H1 (cell line): ENCODE measurements around the gene GPR25. TPM values are rescaled to one million over a fixed set of nuclear protein-coding genes. Genes with fewer than 3 reads are reported as not detected.

Experiments
- CTCF ChIA-PET: fragments of 300-600 bp; sonication (Branson Sonifier 250); formaldehyde crosslinking; loops from one replicate; lab custom pipeline; 2021; ENCODE audit not compliant: partially characterized antibody; lab: Charles Lee
- POLR2A ChIA-PET: fragments of 300-600 bp; sonication (Branson Sonifier 250); formaldehyde crosslinking; loops from one replicate; lab custom pipeline; 2021; ENCODE audit warnings: inconsistent platforms; ENCODE audit not compliant: partially characterized antibody; lab: Charles Lee
- DNase-seq, 2 experiments: peaks; one replicate each; pipeline versions ENCODE4 v3.0.0 to v3.0.0-alpha.2; 2010 to 2022; ENCODE audit warnings: low spot score in 2 of 2, low read depth in 1 of 2, mixed read lengths in 1 of 2
- FAIRE-seq: peaks from 2 replicates; lab custom pipeline; 2011; peaks lifted over from hg19 to GRCh38; lab: Jason Lieb, UNC
- H2AFZ ChIP-seq: 2 replicates; pipeline ENCODE4 v1.8.1; 2012; ENCODE audit warnings: low read length, inconsistent platforms
- H2AK5ac ChIP-seq: 2 replicates; pipeline ENCODE4 v1.6.1; 2013; ENCODE audit warnings: low read depth, low read length
- H2BK120ac ChIP-seq: replicated peaks from 2 replicates; pipeline ENCODE3; 2013; ENCODE audit warnings: low read depth, low read length, inconsistent platforms
- H2BK12ac ChIP-seq: 2 replicates; pipeline ENCODE4 v1.6.1; 2013; ENCODE audit warnings: low read depth, low read length
- H2BK15ac ChIP-seq: 2 replicates; pipeline ENCODE4 v1.6.1; 2013; ENCODE audit warnings: low read length
- H2BK20ac ChIP-seq: 2 replicates; pipeline ENCODE4 v1.6.1; 2013; ENCODE audit warnings: low read length
- H2BK5ac ChIP-seq: 2 replicates; pipeline ENCODE4 v1.6.1; 2013; ENCODE audit warnings: low read depth, low read length
- H3K14ac ChIP-seq: 2 replicates; pipeline ENCODE4 v1.6.1; 2013; ENCODE audit warnings: inconsistent platforms; ENCODE audit not compliant: insufficient read length
- H3K18ac ChIP-seq: 2 replicates; pipeline ENCODE4 v1.6.1; 2013; ENCODE audit warnings: low read length; ENCODE audit errors: extremely low read depth
- H3K23ac ChIP-seq: 2 replicates; pipeline ENCODE4 v1.6.1; 2013; ENCODE audit warnings: inconsistent platforms; ENCODE audit not compliant: insufficient read length
- H3K23me2 ChIP-seq: 2 replicates; pipeline ENCODE4 v1.6.1; 2013; ENCODE audit warnings: low read depth, low read length
- H3K27ac ChIP-seq: 2 replicates; pipeline ENCODE4 v1.6.1; 2011; ENCODE audit warnings: low read depth, low read length, inconsistent platforms
- H3K27me3 ChIP-seq, 4 experiments: replicated peaks in 1 of 4; 1 replicate in 1 of 4; 2 replicates in 3 of 4; pipeline versions ENCODE4 v1.6.1 to v1.8.1; 2011 to 2013; ENCODE audit warnings: low read length in 3 of 4, mild to moderate bottlenecking in 3 of 4, inconsistent platforms in 2 of 4, mixed read lengths in 2 of 4, moderate library complexity in 1 of 4; ENCODE audit not compliant: control insufficient read depth in 3 of 4, insufficient read depth in 3 of 4; ENCODE audit errors: extremely low read depth in 1 of 4
- H3K36me3 ChIP-seq, 4 experiments: 2 replicates each; pipeline versions ENCODE4 v1.6.1 to v1.8.1; 2011 to 2013; ENCODE audit warnings: mild to moderate bottlenecking in 4 of 4, low read length in 3 of 4, moderate library complexity in 2 of 4, control low read depth in 1 of 4, inconsistent platforms in 1 of 4; ENCODE audit not compliant: insufficient read depth in 4 of 4, control insufficient read depth in 2 of 4
- H3K4ac ChIP-seq: replicated peaks from 2 replicates; pipeline ENCODE3; 2013; ENCODE audit warnings: low read length, low read depth, mixed read lengths, inconsistent platforms; ENCODE audit not compliant: insufficient read length
- H3K4me1 ChIP-seq, 4 experiments: replicated peaks in 1 of 4; 1 replicate in 1 of 4; 2 replicates in 3 of 4; pipeline versions ENCODE4 v1.6.1 to v1.8.1; 2011 to 2013; ENCODE audit warnings: low read length in 3 of 4, inconsistent platforms in 2 of 4, mixed read lengths in 1 of 4; ENCODE audit not compliant: insufficient read depth in 4 of 4, control insufficient read depth in 3 of 4
- H3K4me2 ChIP-seq, 2 experiments: 2 replicates each; pipeline versions ENCODE4 v1.6.1 to v1.8.1; 2011 to 2013; ENCODE audit warnings: low read depth in 2 of 2, low read length in 2 of 2, control low read depth in 1 of 2, inconsistent platforms in 1 of 2, mild to moderate bottlenecking in 1 of 2; ENCODE audit not compliant: insufficient read depth in 1 of 2
- H3K4me3 ChIP-seq, 4 experiments: fragments of 200-600, 300-600 bp in 1 of 4; sonication (generic), shearing (Covaris generic), sonication (Bioruptor Twin) in 1 of 4; 2 replicates each; pipeline versions ENCODE4 v1.5.1 to v1.8.1; 2011 to 2016; ENCODE audit warnings: low read length in 4 of 4, low read depth in 3 of 4, control low read depth in 2 of 4, inconsistent platforms in 2 of 4, mild to moderate bottlenecking in 2 of 4, mixed read lengths in 1 of 4, moderate library complexity in 1 of 4; ENCODE audit not compliant: insufficient read depth in 2 of 4; ENCODE audit errors: extremely low read depth in 1 of 4
- H3K56ac ChIP-seq: replicated peaks from 2 replicates; pipeline ENCODE3; 2013; ENCODE audit warnings: low read depth, mild to moderate bottlenecking, mixed read lengths, low read length, inconsistent platforms; ENCODE audit not compliant: insufficient read length
- H3K79me1 ChIP-seq: 2 replicates; pipeline ENCODE4 v1.6.1; 2013; ENCODE audit warnings: low read depth, low read length, control low read depth
- H3K79me2 ChIP-seq, 2 experiments: 2 replicates each; pipeline versions ENCODE4 v1.6.1 to v1.8.1; 2012 to 2013; ENCODE audit warnings: low read length in 2 of 2, mild to moderate bottlenecking in 2 of 2, inconsistent platforms in 1 of 2; ENCODE audit not compliant: insufficient read depth in 2 of 2, control insufficient read depth in 1 of 2
- H3K9ac ChIP-seq, 4 experiments: replicated peaks in 1 of 4; 1 replicate in 1 of 4; 2 replicates in 3 of 4; pipeline versions ENCODE4 v1.6.1 to v1.8.1; 2011 to 2013; ENCODE audit warnings: low read depth in 3 of 4, low read length in 3 of 4, control low read depth in 2 of 4, mild to moderate bottlenecking in 2 of 4, moderate library complexity in 2 of 4, inconsistent platforms in 1 of 4; ENCODE audit errors: extremely low read depth in 1 of 4
- H3K9me3 ChIP-seq, 2 experiments: 2 replicates each; pipeline versions ENCODE4 v1.6.1 to v1.8.1; 2012 to 2013; ENCODE audit warnings: mild to moderate bottlenecking in 2 of 2, moderate library complexity in 2 of 2, control low read depth in 1 of 2, inconsistent platforms in 1 of 2, low read depth in 1 of 2, low read length in 1 of 2, mixed read lengths in 1 of 2; ENCODE audit not compliant: insufficient read depth in 2 of 2
- H4K20me1 ChIP-seq, 2 experiments: replicated peaks in 1 of 2; 2 replicates each; pipeline versions ENCODE3 to v1.8.1; 2011 to 2013; ENCODE audit warnings: inconsistent platforms in 2 of 2, low read length in 2 of 2, mild to moderate bottlenecking in 1 of 2; ENCODE audit not compliant: insufficient read depth in 2 of 2, control insufficient read depth in 1 of 2
- H4K5ac ChIP-seq: 2 replicates; pipeline ENCODE4 v1.6.1; 2013; ENCODE audit warnings: low read length, low read depth, mixed read lengths, inconsistent platforms; ENCODE audit not compliant: insufficient read length
- H4K8ac ChIP-seq: 2 replicates; pipeline ENCODE4 v1.8.0; 2013; ENCODE audit warnings: mild to moderate bottlenecking, moderate library complexity, low read length, inconsistent platforms; ENCODE audit not compliant: insufficient read depth; ENCODE audit errors: extremely low read depth
- H4K91ac ChIP-seq: replicated peaks from 2 replicates; pipeline ENCODE3; 2013; ENCODE audit warnings: low read length, mixed read lengths, inconsistent platforms; ENCODE audit not compliant: insufficient read length
- ASH2L ChIP-seq: fragments of 200-600, 300-600 bp; sonication (generic); IDR thresholded peaks from one replicate; pipeline ENCODE4 v1.7.1; 2017; ENCODE audit warnings: low read length
- CBX5 ChIP-seq: fragments of 300-800, 300-1000 bp; sonication (generic); IDR thresholded peaks from 2 replicates; pipeline ENCODE4 v1.7.1; 2016; ENCODE audit warnings: antibody characterized with exemption, low read length, low read depth
- CBX8 ChIP-seq: fragments of 300-800, 300-1000 bp; sonication (generic); IDR thresholded peaks from 2 replicates; pipeline ENCODE4 v1.7.1; 2016; ENCODE audit warnings: low read depth, low read length, borderline replicate concordance
- FOSL1 ChIP-seq: IDR thresholded peaks from 2 replicates; pipeline ENCODE4 v1.6.1; 2011; ENCODE audit warnings: mild to moderate bottlenecking, low read depth, low read length, moderate library complexity; ENCODE audit not compliant: insufficient read depth
- KDM5A ChIP-seq: fragments of 200-600 bp; IDR thresholded peaks from 2 replicates; pipeline ENCODE4 v1.7.1; 2012; ENCODE audit warnings: mild to moderate bottlenecking, low read length, inconsistent platforms, mixed read lengths
- NANOG ChIP-seq: IDR thresholded peaks from 2 replicates; pipeline ENCODE4 v1.6.1; 2011; ENCODE audit warnings: low read length, low read depth, mild to moderate bottlenecking, inconsistent platforms; ENCODE audit not compliant: insufficient read depth, poor library complexity, severe bottlenecking
- PHF8 ChIP-seq: fragments of 200-600 bp; sonication (generic); conservative IDR thresholded peaks from 2 replicates; pipeline ENCODE4 v1.7.1; 2012; ENCODE audit warnings: low read depth, mild to moderate bottlenecking, inconsistent platforms, low read length, moderate library complexity
- RXRA ChIP-seq: IDR thresholded peaks from 2 replicates; pipeline ENCODE4 v1.6.1; 2011; ENCODE audit warnings: low read depth, mild to moderate bottlenecking, low read length, moderate library complexity; ENCODE audit not compliant: insufficient read depth
- SIN3A ChIP-seq, 2 experiments: IDR thresholded peaks in 1 of 2; conservative IDR thresholded peaks in 1 of 2; 2 replicates each; pipeline ENCODE4 v1.6.1; 2011 to 2012; ENCODE audit warnings: low read length in 2 of 2, improper control_type of control experiment in 1 of 2, low read depth in 1 of 2, mild to moderate bottlenecking in 1 of 2
- TAF1 ChIP-seq: IDR thresholded peaks from 2 replicates; pipeline ENCODE4 v1.6.1; 2011; ENCODE audit warnings: mild to moderate bottlenecking, low read depth, low read length
- TEAD4 ChIP-seq: IDR thresholded peaks from 2 replicates; pipeline ENCODE4 v1.6.1; 2012; ENCODE audit warnings: low read depth, low read length, inconsistent platforms, mixed read lengths
- WGBS, 2 experiments: shearing (Covaris generic) in 1 of 2; methylation state at CpG; one replicate each; pipeline versions ENCODE4 v1.1.6 to v1.1.7; 2013 to 2015; ENCODE audit warnings: low lambda C conversion rate in 2 of 2, mixed read lengths in 2 of 2, inconsistent platforms in 1 of 2, low coverage in 1 of 2, missing lambda C conversion rate in 1 of 2; ENCODE audit not compliant: insufficient replicate concordance in 2 of 2, insufficient coverage in 1 of 2, insufficient read length in 1 of 2; ENCODE audit errors: extremely low coverage in 1 of 2, missing lambda C conversion rate in 1 of 2; 5-methylcytosine and 5-hydroxymethylcytosine counted together
- polyA plus RNA-seq, 7 experiments: library from polyadenylated mRNA; depleted of rRNA in 3 of 7; stranded (reverse) in 5 of 7; unstranded in 2 of 7; fragments of >200 nt in 5 of 7; fragments of 200-250 nt in 2 of 7; gene quantifications; 1 replicate in 5 of 7; 2 replicates in 1 of 7; 4 replicates in 1 of 7; pipeline versions ENCODE4 v1.2.1 to v1.2.3, GENCODE V29; 2011 to 2013; ENCODE audit warnings: missing spikeins in 2 of 7, mixed read lengths in 2 of 7
- total RNA-seq: library from RNA; stranded (reverse); fragmentation: NEBNext Ultra II Directional; extraction: Animal tissue kit (Norgen Biotek cat#: 25700); gene quantifications from 2 replicates; pipeline ENCODE4 v1.2.1, GENCODE V29; 2021
- TF ChIP-seq, protein P1 (sequence below): IDR thresholded peaks from 2 replicates; pipeline ENCODE4 v1.6.1; 2012; ENCODE audit warnings: inconsistent platforms
- TF ChIP-seq, protein P2 (sequence below): IDR thresholded peaks from 2 replicates; pipeline ENCODE4 v1.6.1; 2011; ENCODE audit warnings: low read depth, mild to moderate bottlenecking, low read length; ENCODE audit not compliant: insufficient read depth

Gene GPR25
- total and polyA plus RNA-seq, 2 of the 8 experiments (the other 6 are each of a cell fraction or from before 2014, with no cell fraction given), result not detected

DNA sequence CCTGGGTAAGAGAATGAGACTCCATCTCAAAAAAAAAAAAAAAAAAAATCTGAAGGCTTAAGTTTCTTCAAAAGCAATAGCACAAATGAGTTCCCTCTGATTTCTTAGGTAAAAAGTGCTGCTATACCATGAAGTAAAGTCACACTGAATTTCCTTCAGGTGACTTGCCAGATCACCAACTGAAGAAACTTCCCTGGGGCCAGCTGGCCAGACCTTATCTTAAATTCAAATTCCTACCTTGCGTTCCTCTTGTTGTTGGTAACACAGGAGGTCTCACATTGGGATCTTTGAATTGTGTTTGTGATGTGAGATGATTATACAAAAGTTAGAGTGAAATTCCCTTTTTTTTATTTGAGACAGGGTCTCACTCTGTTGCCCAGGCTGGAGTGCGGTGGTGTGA is 33.7 kb downstream of the GPR25 start:
- DNase-seq (no peak), FAIRE-seq (no peak)
- ChIA-PET POLR2A (interaction anchor here (2.0 to 15.2 kb wide), 2 partner anchors 10 to 13 kb away, joined by 7 to 208 read pairs; partner anchors contain the start of gene INAVA), CTCF (interaction anchor here (0.8 to 1.1 kb wide), 2 partner anchors 46 to 73 kb away, joined by 3 read pairs; no protein-coding TSS in a partner anchor)
- Histone ChIP-seq H3K27me3 (no peaks in the 10 kb centered on the region), H4K91ac (no peak overlapping the region), H2BK15ac (no peak overlapping the region), H2AFZ (no peak overlapping the region), H3K9ac (no peak overlapping the region), H3K79me1 (no peaks in the 10 kb centered on the region), H3K27ac (no peak overlapping the region), H3K23ac (no peak overlapping the region), H2BK20ac (no peak overlapping the region), H3K4ac (no peak overlapping the region), H3K14ac (no peak overlapping the region), H3K4me2 (no peak overlapping the region), H3K79me2 (no peaks in the 10 kb centered on the region), H3K4me3 (no peak overlapping the region), H3K56ac (no peak overlapping the region), H3K18ac (no peak overlapping the region), H4K5ac (no peak overlapping the region), H3K4me1 (no peaks in the 10 kb centered on the region), H3K9me3 (no peaks in the 10 kb centered on the region), H4K20me1 (peaks cover 0 to 5% of the 10 kb centered on the region in 2 experiments), H4K8ac (no peak overlapping the region), H2BK5ac (no peak overlapping the region), H2BK12ac (no peak overlapping the region), H3K36me3 (peaks cover 26 to 68% (median 41%) of the 10 kb centered on the region in 4 experiments; a peak in 7 of 8 replicates), H2AK5ac (no peak overlapping the region), H3K23me2 (no peaks in the 10 kb centered on the region), H2BK120ac (no peak overlapping the region)
- 95% methylated on average over 2 of the region's 2 CpGs; no CpG with 5 or more reads in 1 of the 2 experiments for WGBS, 2 experiments
- TF ChIP-seq RXRA, result no peak
- TF ChIP-seq FOSL1, result no peak
- no peak for TF ChIP-seq CBX5
- TF ChIP-seq ASH2L, result no peak
- no peak for TF ChIP-seq NANOG
- TF ChIP-seq CBX8, result no peak
- TF ChIP-seq SIN3A (conservative IDR thresholded peaks at IDR 0.05 in 1 of 2, IDR thresholded peaks at IDR 0.05 in 1 of 2; ENCODE audit: low read depth in 1 of 2, low read length in 2 of 2), result no peak
- TF ChIP-seq KDM5A, result no peak
- TF ChIP-seq, protein P1, sequence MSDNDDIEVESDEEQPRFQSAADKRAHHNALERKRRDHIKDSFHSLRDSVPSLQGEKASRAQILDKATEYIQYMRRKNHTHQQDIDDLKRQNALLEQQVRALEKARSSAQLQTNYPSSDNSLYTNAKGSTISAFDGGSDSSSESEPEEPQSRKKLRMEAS, result no peak
- TF ChIP-seq PHF8, result no peak
- TF ChIP-seq TEAD4, result no peak
- TF ChIP-seq TAF1, result no peak
- TF ChIP-seq, protein P2, sequence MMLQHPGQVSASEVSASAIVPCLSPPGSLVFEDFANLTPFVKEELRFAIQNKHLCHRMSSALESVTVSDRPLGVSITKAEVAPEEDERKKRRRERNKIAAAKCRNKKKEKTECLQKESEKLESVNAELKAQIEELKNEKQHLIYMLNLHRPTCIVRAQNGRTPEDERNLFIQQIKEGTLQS, result no peak
